GM18502 (cell line): Measurements from ENCODE around the gene ERG.

Experiments used
- ATAC-seq: cut with Tn5 transposase; IDR thresholded peaks from one replicate; pipeline ENCODE4 v1.9.1; 2021; ENCODE audit warnings: mild to moderate bottlenecking; ENCODE audit not compliant: unreplicated experiment, poor library complexity

Gene ERG

DNA sequence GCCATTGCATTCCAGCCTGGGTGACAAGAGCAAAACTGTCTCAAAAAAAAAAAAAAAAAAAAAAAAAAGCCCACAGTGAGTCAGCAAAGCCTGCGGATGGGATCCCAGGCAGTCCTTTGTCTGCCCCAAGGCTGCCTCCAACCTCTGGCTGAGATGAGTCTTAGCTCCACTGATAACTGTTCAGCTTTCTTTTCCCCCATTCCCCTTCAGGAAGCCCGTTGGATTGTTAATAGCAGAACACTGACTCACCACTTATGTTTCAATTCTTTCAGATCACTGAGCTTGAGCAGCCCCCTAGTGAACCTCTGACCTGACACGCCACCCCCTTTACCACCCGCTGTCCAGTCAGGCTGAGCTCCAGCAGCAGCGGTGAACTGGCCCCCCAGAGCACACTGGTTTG, 57.5 kb downstream of the ERG start:
- no peak for ATAC-seq

DNA sequence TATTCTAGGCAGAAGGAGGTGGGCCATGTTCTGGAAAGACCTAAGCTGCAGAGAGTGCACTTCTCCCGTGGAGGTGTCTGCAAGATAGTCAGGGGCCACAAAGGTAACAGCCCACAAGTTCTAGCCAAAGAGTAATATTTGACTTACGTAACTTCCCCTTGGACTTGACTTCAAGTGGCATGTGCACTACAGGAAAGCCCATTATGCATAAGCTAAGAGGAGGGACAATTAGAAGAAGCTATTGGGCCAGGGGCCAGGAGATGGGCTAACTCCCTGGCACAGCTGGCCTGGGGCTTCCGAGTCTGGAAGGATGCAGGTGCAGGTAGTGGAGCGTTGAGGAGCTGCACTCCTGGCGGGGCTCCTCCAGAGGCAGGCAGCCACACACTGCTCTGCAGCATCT, 58.3 kb downstream of the ERG start:
- no peak for ATAC-seq

DNA sequence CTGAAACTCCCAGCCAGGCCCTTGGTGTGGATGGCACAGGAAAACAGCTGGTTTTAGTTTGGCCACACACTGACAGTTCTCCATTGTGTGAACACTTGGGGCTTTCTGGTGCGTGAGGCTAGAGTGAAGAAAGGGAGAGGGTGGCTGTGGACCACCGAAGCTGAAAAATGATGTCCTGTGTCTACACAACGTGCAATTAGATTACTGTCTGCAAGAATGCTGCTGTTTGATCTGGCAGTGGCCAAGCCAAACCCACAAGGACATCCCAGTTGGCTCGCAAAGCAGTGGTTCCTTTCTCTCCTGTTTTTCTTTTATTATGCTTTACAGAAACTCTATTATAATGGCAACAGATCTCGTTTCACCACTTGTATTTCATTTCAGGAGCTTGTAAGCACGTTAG, 58.9 kb downstream of the ERG start:
- no peak for ATAC-seq

DNA sequence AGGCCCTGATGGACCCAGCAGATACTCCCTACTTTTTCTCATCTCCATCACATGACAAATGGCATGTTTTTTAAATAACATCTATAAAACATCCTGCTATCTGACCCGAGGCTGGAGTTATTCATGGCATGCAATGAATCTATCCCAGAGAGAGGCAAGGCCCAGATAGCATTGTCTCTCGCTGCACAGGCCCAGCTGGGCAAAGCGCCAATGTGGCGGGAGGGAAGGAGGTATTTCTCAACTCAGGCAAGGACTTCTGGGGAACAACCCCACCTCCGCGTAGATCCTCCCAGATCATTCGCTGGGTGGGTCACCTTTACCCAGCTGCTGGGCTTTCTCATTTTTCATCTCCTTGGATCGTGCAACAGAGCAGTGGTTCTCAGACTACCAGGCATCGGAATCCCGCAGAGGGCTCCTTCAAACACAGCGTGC, 59.8 kb downstream of the ERG start:
- no peak for ATAC-seq

DNA sequence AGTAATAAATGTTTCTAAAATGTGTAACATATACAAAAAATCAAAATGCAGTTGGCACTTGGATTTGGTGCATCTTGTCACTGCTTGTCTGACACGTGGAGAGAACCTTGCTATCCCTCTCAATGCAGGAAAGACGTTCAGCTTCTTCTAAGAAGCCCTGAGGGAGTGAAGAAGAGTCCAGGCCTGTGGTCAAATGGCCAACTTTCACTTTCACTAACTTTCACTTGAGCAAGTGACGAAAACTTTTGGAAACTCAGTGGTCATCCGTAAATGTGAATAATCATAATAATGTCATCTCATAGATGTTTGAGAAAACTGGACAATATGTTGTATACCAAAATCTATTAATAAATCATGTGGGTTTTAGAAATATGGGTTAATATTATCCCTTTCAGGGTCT, 61.9 kb downstream of the ERG start:
- no peak for ATAC-seq

DNA sequence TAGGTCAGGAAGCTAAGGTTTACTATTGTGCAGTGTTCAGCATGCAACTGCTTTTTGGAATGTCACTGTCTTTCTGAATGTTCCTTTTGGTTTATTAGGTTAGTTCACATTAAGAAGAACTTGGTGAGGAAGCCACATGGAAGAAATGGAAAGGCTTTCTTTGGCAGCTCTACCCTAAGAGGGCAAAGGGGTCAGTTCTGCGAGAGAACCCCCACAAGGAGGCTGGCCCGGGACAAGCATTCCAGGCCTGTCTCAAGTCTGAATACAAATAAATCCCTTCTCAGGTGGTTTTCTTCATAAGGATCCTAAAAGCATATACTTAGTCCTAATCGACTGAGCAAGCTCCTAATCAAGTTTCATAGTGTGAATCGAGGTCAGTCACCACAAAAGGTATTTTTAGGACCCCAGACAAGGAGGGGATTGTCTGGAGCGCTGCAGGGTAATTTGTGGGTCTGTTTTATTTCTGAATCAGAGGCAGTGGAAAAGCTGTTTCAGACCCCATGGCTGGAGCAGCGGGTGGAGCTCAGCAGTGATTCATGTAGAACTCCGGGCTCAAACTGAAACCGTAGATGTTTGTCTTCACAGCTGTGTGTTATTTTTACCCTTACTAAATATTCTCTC, 63.3 kb downstream of the ERG start:
- ATAC-seq, result no peak

DNA sequence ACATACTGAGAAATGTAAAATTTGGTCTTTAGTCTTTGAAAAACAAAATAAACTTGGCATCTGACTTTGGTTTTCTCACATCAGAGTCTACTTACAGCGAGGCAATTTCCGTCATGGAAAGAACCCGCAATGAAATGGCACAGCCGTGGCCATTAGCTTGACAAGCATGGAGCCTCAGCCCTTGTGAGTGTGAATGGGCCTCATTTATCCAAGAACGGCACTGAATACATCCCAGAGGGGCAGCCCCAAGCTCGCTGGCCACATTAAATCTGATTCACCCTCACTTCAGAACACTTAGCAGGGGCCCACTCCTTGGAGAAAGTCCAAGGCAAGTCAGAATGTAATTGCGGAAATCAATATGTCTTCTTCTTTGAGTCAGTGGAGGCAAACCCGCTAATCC, 64.8 kb downstream of the ERG start:
- ATAC-seq, result no peak

DNA sequence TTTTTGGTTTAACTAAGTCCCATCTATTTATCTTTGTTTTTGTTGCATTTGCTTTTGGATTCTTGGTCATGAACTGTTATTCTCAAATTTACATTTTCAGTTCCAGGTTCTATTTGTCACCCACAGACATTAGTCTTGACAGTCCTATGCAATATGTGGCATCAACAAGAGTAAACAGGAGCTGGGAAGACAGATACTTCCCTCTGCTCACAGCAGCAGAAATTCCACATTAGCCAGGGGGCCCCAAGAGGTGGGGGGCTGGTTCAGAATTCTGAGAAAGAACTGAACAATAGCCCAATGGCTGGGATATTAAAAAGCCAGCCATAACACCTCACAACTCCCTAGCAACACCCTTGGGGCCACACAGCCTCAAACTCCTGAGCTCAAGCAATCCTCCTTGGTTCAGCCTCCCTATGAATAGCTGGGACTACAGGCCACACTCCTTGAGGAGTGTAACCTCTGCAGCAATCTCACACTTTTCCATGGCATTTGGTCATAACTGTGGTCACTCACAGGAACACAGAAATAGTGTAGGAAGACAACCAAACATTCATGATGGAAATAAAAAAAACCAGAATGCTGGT, 67.8 kb downstream of the ERG start:
- ATAC-seq, result no peak

DNA sequence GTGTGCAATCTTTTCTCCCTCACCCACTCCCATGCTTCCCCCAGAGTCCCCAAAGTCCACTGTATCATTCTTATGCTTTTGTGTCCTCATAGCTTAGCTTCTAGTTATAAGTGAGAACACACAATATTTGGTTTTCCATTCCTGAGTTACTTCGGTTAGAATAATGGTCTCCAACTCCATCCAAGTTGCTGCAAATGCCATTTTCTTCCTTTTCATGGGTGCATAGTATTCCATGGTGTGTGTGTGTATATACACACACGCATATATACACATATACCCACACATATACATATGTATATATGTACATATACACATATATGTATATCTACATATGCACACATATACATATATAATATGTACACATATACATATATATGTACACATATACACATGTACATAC, 69.3 kb downstream of the ERG start:
- no peak for ATAC-seq

DNA sequence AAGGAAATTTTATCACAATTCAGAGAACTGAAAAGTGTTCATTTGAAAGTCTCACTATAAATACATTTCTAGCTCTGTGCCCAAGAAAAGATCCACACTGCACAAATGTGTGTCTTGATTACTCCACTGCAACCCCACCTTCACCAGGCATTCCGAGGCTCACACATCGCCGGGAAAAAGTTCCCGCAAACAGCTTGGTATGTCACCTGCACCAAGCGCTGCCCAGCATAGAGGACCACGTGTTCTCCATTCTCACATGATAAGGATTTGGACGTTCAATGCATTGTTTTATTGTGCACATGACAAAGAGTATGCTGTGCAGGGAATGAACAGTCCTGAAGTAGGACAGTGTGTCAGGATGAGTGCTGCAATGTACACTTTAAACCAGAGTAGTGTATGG, 70.1 kb downstream of the ERG start:
- no peak for ATAC-seq

DNA sequence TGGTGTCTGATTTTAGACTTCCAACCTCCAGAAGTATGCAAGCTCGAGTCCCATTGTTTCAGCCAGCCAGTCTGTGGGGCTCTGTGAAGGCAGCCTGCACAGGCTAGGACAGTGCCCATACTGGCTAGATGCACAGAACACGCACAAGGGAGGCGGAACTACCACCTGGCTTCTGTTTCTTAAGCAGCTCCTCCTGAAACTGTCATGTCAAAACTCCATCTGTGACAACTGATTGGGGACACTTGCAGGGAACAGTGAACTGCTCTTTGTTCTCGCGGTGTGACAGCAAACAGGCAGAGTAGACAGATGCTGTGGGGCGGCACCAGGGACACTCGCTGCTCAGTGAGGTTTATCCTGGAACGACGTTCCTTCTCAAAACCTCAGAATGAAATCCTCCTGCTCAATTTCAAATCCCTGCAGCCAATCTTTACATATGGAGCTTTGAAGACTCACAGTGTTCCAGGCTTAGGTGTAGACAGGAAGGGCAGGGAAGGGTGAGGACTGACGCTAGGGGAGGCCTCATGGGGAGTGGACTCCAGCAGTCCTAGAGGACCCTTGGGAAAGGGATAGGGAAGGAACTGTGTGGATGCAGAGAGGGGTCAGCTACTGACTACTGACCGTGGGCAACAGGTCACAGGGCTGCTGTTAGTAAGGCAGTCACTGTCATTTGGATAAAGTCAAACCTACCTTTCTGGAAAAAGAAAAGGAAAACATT, 73.8 kb downstream of the ERG start:
- ATAC-seq, result no peak

DNA sequence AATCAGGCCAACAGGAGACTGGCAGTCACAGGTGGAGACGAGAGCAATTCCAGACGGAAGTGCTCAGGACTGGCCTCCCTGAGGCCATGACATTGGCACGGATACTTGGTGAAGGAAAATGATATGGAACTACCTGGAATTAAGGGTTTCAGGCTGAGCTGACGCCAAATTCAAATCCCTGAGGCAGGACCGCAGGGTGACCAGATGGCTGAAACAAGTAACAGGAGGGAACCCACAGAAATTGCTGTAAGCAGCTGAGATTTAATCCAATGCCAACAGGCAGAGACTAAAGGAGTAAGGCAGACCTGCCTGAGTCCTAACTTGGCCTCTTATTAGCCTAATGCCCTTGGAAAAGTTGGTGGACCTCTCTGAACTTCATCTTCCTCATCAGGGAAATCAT, 76.2 kb downstream of the ERG start:
- no peak for ATAC-seq

DNA sequence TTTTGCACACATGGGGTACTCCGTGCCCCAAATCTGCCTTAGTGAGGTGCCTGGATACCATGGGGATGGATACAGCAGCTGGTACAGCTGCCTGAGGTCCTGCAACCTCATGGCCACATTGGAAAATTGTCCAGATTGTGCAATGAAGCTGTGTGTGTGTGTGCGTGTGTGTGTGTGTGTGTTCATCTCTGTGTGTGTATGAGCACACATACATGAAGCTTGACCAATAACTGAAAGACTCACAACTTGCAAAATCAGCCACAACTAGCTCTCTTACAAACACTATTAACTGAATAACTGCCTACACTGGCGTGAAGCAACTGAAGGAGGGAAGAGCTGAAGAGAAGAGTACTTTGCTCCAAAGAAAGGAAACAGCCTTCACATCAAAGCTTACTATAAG, 78.1 kb downstream of the ERG start:
- ATAC-seq, result no peak

DNA sequence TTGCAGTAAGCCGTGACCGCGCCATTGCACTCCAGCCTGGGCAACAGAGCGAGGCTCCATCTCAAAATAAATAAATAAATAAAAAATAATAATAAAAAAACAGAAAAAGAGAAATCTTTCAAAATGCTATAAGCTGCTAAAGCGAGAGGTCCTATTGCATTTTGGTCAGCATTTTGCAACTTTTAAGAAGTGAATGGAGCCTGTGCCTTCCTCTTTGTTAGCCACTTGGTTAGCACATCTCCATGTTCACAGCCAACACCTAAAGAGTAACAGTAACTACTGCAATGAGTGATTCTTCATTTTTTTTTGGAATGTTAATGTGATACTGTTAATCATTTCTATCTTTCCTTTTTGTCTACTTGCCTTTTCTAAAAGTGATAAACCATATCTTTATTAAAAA, 80.6 kb downstream of the ERG start:
- ATAC-seq, result no peak

DNA sequence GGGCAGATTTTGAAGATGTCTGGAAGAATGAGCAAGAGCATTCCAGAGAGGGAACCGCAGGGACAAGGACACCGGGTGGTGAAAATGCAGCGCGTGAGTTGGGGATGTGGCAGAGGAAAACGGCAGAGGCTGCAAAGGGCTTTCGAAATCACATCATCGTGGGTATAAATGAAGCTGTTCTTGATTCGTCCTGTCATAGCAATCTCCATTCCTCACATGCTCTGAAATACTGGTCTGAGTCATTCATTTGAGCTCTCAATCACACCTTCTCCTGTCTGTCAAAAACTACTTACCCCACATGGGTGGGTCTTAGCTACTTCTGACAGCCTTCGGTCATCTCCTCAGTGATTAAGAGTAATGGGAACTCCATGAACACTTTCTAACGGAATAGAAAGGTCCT, 81.5 kb downstream of the ERG start:
- no peak for ATAC-seq

DNA sequence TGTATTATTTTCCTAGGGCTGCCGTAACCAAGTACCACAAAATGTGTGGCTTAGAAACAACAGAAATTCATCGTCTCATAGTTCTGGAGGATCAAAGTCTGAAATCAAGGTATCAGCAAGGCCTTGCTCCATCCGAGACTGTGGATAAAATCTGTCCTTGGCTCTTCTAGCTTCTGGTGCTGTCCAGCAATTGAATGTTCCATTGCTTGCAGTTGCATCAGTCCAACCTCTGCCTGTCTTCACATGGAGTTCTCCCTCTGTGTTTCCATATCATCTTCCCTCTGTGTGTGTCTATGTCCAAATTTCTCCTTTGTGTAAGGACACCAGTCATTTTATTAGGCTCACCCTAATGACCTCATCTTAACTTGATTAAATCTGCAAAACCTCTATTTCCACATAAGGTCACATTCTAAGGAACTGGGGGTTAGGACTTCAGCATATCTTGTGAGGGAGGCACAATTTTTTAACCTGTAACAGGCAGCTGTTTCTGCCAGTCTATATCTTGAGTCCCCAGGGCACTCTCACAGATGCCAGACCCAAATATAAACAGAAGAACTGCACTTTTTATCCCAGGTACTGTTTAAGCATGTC, 84.2 kb downstream of the ERG start:
- no peak for ATAC-seq

DNA sequence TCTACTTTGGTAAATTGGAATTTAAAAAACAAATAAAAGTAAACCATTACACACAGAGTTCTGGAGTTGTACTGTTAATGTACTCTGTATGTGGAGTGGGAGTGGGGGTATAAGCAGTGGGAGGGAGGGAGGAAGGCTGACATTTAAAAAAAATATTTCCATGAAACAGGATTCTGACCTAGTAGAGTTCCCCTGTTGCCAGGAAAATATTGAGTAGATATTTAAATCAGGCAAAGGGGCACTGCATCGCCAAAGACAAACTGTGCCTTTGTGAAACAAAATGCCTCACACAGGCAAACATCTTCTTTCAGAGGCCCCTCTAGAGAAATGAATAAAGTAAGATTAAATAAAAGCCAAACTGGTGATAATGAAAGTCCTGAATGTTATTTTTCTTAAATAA, 87.8 kb downstream of the ERG start:
- ATAC-seq, result no peak

DNA sequence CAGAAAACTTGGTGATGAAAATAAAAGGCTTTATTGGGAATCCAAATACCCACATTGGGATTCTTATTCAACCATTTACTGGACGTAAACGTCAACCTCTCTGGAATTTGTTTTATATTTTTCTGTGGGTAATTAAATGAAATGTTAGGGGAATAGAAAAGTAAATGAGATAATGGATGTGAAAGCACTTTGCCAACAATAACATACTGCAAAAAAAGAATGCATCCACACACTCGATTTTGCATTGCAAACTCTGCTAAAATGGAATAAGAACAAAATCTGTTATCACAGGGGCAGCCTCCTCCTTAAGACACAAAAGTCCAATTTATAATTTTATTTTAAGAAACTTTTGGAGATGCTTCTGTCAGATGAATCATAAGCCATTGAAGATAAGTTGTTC, 88.4 kb downstream of the ERG start:
- ATAC-seq, result no peak

DNA sequence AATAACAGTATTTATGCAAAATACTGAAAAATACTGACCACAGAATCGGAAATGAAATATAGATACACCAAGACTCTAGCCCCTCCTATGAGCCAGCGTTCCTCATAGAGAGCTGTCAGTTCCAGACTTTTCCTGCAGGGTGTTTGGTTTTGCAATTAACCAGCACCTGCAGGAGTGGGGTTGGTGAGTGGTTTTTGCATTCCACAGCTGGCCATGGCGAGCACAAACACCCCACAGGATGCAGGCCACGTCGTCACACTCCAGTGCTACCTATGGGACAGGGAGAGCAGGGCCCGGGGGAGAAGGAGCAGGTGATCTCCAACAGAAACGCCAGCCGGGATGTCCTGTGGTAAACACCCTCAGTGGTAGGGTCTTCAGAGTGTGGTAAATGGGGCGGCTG, 94.1 kb downstream of the ERG start:
- no peak for ATAC-seq

DNA sequence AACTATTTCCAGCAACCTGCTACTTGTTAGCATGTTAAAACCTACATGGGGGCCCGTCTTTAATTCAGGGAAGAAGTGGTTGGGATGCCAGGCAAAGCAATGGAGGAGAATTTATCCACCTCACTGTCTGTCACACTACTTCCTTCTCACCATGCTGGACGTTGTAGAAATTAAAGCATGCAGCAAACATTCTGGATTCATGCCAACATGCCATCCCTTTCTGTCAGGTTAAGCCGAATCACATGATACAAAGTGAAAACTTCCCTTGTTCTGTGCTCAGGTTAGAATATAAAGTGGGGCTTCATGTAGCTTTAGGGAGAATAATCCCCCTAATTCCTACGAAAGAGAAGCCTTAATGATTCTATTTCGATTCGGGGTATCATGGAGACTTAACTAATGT, 95.5 kb downstream of the ERG start:
- ATAC-seq, result no peak

DNA sequence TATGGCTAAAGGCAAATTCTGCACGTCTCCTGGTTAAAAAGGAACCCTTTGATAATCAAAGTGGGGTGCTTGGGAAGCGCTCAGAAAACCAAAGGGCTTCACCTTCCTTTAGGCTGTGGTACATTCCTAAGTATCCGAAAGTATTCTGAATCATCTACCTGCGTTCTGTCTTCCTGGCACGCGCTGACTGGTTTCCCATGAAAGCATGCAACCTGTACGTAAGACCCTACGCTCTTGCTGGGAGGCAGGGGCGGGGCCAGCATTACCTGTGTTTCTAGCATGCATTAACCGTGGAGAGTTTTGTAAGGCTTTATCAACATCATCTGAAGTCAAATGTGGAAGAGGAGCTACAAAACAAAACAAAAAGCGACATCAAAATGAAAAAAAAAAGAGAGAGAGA, 96.0 kb downstream of the ERG start:
- ATAC-seq, result no peak
